HL-60/S4 (cell line): ENCODE results near the gene TNS3.

Source experiments
- in situ Hi-C: fragments of 300-500 bp; cut with MboI; formaldehyde crosslinking; loops from 2 replicates; pipeline ENCODE4 v1.14.3; 2022; ENCODE audit warnings: low sequenced_read_pairs

TNS3 gene

DNA sequence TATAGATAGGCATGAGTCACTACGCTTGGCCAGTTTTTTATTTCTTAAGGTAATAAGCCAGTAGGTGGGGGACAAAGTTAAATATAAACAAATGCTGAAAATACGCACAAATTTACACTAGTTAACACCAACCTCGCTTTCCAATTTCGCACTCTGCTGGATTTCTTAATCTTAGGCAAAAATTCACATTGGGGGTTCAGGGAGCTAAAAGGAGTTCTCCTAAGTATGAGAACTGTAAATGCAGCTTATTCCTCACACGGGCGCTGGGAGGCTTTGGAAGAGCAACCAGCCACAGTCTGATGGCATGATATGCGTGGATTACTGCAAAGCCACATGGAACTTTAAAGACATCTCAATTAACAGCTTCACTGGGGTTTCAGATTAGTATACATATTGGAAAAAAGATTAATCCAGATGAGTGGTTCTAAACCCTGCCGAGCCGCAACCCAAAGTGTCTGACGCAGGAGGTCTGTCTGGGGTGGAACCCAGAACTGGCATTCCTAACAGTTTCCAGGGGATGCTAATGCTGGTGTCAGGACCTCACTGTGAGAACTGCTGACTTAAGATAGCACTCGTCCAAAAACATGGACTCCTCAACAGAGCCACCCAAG, 16.2 kb downstream of the TNS3 start:
- in situ Hi-C loops: no loop called here

DNA sequence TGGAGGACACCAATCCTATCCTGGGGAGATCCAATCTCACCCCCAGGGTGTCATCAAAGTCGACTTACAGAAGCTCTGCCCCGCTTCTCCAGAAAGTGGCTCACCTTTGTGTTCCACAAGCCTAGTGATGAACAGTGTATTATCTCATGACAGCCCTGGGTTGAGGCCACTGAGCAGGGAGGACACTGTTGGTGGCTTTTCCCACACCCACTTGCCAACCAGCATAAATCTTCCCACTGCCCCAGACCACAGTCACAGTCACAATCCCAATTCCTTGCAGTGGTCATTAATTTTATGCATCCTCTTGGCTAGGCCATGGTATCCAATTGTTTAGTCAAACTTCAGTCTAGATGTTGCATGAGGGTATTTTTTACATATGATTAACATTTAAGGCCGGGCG, 18.4 kb downstream of the TNS3 start:
- in situ Hi-C loops: no loop called here

DNA sequence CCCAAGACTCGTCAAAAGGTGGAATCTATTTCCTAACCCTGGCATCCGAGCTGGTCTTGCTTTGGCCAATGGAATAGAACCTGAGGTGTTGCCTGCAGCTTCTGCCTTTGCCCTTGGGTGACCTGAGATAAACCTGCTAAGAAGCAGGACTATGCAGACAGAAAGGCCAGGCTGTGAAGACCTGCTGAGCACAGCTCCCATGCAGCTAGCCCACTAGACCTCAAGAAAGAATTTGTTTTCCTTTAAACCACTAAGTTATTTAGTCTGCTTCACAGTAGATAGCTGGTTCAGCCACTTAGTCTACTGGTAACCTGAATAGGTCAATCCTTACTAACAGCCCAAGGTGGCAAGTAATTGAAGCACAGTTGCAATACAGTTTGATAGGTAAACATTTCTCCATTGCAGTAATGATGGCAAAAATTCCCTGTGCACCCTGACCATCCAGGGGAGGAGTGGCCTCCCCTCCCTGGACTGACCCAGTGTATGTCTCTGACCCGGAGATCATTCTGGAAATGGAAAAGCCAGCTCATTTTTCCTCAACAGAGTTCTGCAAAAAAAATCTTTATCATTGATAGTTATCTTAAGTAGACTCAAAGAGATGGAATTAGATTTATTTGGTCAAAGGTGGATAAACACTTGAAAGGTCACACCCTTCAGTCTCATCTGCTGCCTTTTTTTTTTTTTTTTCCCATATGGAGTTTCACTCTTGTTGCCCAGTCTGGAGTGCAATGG, 20.0 kb downstream of the TNS3 start:
- in situ Hi-C loops: no loop called here

DNA sequence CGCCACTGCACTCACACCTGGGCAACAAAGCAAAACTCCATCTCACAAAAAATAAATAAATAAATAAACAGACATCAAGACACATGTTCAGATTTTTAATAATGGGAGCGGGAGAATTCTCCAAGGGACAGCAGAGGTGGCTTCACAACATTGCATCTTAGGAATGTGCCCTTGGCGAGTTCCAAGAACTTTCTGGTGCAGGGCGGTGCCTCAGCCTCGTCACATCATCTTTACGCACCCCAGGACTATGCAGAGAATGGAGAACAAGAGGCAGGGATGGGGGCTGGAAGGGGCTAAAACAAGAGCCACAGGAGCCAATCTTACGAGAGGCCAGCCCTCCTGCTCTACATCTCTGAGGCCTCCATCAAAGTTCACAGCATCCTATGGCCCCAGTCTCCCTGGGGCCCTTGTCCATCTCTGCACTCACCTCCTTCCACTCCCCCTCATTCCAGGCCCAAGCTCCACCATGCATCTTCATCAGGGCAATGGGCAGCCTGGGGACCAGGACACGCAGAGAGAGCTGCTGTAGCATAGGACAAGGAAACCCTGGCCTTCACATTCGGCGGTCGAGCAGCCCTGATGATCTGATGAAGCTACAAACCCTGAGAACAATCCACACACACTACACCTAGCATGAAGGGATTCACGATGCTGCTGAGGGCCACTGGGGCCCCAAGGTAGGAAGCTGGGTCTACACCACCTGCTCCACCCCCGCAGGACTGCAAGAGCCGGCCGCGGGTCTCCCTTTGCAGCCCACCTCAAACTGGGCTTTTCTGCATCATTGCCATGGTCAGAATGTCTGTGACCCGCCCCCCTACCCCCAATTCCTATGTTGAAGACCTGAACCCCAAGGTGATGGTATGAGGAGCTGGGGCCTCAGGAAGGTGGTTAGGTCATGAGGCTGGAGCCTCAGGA, 22.3 kb downstream of the TNS3 start:
- in situ Hi-C loops: no loop called here

DNA sequence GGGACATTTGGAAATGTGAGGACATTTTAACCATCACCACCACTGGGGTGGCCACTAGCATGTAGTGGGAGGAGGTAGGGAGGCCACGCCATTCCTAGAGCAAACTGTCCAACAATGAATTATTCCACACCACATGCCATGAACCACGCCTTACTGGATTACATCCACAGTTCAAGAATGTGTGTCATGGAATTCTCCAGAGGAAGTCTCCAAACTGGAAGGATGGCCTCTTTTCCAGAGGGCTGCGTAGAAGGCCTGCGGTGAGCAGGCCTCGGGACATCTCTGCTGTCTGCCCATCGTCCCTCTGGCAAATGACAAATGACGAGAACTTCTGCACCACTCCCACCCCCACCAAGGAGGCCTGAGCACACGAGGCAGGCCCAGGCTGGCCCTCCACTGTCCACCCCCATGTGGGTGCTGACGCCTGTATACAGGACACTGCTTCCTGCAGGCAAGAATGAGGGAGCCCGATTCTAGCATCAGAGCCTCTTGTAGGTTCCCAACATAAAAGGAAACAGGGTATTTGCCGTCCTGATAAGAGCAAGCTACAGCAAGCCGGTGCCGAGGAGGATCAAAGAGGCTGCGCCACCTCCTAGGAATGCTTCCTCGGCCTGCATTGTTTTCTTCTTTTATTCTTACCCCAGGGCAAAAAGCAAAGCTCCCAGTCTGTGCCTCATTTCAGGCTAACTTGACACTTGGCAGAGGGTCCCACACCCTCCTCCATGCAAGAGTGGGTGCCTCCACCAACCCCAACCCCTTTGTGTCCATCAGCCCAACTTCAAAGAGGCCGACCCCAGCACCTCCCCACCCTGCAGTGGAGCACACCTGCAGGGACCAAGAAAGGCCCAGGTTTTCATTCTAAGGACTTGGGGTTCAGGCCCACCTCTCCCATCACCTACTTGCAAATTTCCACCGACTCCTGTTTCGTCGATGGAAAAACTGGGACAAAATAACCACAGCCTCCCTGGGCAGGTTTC, 23.9 kb downstream of the TNS3 start:
- in situ Hi-C loops: no loop called here

DNA sequence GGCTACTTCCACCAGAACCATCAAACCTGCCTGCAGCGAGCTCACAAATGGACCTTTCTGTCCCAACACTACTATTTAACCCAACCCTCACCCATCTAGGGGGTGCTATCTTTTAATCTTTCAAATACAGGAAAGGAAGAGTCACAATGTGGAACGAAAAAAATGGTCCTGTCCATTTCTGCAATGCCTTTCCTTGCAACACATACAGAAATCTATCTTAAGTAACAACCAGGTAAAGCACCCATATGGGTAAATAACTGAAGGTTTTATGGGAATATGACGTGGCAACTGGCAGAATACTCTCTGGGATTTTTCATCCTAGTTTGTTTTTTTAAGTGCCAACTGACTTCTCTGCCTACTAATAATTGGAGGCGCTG, 24.6 kb downstream of the TNS3 start:
- in situ Hi-C loops: no loop called here

DNA sequence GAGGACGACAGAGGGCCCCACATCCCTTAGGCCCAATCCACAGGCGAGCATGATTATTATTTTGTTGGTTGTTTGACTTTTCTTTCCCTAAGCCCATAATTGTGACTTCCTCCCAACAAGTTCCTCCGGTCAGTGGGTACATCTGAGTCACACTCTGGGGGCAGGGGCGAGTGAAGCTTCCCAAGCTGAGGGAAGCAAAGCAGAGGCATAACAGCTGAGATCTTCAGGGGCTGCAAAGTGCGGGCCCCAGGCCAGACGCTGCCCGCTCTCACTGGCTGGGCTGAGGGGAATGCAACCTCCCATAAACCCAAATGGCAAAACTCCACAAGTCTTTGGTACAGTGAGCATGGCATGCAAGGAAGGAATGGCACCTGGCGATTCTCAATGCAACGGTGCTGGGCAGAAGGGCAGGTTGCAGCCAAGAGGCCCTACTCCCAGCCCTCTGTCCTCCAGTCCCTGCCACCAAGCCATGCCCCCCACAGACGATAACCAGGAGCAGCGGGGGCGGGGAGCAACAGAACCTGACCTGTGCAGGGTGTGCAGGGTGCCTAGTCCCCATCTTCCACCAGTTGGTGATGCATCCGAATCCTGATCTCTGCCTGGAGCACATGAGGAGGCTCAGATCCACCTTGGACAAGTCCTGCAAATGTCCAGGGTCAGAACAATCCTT, 25.3 kb downstream of the TNS3 start:
- in situ Hi-C loops: no loop called here

DNA sequence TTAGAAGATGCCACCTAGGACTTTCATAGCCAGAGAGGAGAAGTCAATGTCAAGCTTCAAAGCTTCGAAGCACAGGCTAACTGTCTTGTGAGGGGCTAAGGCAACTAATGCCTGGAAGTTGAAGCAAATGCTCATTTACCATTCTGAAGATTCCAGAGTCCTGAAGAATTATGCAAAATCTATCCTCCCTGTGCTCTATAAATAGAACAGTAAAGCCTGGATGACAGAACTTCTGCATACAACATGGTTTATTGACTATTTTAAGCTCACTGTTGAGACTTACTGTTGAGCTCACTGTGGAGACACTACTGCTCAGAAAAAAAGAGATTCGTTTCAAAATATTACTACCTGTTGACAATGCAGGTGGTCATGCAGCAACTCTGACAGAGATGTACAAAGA, 28.6 kb downstream of the TNS3 start:
- in situ Hi-C loops: no loop called here

DNA sequence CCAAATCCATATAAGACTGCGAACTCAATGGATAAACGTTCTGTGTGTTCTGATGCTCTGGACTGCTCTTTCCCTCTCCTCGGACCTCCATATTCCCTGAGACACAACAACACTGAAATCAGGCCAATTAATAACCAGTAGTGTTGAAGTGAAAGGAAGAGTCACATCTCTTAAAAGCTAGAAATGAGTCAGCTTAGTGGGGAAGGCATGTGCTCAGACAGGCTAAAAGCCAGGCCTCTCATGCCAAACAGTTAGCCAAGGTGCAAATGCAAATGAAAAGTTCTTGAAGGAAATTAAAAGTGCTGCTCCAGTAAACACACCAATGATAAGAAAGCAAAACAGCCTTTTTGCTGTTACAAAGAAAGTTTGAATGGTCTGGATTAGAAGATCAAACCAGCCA, 29.3 kb downstream of the TNS3 start:
- in situ Hi-C loops: no loop called here

DNA sequence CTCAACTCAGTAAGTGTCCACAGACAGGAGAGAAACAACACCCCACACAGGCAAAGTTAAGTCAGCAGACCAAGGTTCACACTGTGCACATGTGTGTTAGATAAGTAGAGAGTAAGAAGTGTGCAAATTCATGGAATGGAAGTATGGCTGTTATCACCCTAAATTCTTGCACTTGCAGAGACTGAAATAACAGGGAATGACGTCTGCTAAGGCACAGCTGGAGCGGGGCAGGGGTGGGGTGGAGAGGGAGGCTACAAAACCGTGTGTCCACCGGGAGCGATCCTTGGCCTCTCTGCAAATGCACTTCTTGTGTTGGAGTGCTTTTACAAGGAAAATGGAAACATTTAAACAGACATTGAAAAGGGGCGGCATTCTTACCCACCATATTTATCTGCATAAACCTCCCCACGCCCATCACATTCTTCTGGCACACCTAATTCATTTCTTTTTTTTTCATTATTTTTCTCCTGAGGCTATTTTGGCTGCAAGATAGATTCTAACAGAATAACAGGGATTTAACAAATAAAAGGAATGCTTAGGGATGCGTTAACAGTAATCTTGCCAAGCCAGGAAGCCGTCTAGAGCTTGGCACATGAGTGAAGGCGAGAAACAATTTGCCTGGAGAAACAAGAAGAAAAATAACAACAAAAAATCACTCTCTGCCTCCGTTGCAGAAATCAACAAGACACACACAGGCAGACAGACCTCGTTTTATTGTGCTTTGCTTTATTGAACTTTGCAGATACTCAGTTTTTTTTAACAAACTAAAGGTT, 30.1 kb downstream of the TNS3 start:
- in situ Hi-C loops: no loop called here

DNA sequence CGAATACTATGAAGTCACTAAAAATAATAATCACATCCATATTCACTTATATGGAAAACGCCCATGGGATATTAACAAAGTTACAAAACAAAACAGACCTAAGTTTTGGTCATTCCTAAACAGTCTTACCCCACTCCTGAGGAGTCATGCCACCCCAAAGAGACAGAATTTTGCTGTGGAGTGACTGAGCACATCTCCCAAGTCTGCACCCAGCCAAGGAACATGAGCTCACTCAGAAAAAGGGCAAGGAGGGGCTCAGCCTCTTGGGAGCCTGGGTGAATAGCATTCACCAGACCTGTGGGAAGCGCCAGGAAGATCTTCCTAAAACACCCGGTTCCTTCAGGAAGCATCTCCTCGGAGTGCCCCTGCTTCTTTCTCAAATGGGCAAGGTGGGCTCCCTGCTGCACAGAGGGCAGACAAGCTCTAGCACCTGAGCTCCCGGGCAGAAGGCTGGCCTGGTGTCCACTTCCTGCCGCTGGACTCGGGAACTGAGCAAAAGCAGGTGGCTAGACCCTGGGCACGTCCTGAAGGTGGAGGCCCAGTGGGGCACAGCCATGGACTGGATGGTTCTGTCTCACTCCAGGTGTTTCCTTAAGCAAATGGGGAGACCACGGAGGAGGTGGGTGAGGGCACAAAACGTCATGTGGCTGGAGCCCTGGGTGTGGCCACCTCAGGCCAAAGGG, 31.0 kb downstream of the TNS3 start:
- in situ Hi-C loops: no loop called here

DNA sequence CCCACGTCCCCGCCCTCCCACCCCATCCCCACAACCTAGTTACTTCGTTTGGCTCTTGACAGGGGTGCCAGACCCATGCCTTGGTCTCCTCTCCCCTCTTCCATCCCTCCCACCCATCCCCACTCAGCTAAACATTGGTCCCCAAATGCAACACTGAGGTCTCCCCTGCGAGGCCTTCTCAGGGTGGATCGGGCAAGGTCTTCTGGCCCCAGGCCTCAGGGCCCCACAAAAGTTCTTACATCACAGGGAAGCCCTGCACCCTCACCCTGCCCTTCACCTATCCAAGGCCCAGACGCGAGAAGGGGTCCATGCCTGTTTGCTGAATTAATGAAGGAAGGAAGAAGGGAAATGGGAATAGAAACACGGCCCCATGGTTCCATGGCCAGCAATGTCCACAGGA, 32.0 kb downstream of the TNS3 start:
- in situ Hi-C loops: no loop called here

DNA sequence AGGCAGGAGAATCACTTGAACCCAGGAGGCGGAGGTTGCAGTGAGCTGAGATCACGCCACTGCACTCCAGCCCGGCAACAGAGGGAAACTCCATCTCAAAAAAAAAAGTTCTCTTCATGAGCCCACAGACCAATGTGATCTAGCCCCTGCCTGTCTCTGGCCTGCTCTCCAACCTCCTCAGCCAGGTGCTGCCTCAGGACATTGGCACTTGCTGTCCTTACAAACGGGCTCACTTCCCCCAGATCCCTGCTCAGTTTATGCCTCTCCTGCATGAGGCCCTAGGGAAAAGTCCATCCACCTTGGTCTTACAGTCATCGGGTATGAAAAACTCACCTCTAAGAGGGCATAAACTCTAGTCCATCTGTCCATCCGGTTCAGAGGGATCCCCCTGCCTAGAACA, 32.5 kb downstream of the TNS3 start:
- in situ Hi-C loops: no loop called here

DNA sequence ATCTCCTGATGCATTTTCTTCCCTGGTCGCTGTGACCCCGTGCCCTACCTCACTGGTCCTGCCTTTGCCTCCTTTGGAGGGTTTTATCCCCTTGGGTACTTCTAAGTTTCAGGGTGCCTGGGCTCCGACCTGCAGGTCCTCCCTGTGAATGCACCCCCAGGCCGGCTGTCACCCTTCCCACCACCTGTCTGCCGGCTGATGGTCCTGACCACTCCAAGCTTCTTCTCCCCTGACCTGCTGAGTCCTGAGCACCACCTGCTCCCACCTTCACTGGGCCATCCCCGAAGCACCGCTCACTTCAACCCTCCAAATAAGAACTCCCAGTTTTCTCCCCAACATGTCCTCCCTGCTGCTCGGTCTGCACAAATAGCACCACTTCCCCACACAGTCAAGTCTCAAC, 33.4 kb downstream of the TNS3 start:
- in situ Hi-C loops: no loop called here

DNA sequence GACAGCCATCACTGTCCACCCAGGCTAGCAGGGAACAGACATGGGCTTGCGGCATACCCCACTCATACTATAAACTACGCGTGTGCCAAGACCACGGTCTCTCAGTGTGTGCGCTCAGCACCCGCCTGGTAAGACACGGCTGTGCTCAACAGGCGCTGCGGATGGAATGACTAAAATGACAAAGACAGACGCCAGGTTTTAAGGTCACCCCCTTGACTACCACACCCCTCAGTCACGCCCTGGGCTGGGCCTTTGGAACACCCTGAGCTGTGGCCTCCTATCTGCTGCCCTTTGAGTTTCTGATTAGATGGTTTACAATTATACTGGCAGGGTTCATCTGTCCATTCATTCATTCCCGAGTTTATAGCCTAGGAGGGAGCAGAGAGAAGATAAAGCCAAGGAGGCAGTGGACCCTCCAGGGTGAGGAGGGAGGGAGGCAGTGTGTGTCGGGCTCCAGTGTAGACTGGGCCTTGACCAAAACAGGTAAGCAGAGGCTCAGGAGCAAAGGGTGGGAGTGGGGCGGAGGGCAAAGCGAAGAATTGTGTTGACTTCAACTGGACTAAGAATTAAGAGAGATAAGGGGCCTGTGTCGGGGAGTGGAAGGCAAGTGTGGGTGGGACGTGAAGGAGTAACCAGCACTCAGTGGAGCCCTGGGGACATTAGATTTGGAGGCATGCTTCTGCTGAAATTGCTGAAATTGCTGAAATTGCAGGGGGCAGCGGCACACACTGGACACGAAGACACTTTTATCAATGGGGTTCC, 35.0 kb downstream of the TNS3 start:
- in situ Hi-C loops: no loop called here

DNA sequence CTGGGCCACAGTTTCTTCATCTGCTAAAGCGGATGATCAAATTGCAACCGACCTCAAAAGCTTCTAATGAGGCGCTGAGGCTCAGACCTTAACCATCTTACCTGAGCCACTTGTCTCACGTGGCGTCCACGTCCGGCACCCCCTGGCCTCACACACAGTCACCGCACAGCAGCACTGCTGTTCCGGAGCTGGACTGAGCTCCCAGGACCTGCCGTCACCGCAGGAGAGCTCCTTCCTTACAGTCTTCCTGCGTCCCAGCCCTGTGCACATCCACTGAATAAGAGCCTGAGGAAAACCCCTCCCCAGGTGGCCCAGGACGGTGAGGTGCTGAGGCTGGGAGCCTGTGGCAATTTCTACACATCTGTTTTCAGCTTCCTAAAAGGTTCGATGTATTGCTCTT, 35.7 kb downstream of the TNS3 start:
- in situ Hi-C loops: no loop called here

DNA sequence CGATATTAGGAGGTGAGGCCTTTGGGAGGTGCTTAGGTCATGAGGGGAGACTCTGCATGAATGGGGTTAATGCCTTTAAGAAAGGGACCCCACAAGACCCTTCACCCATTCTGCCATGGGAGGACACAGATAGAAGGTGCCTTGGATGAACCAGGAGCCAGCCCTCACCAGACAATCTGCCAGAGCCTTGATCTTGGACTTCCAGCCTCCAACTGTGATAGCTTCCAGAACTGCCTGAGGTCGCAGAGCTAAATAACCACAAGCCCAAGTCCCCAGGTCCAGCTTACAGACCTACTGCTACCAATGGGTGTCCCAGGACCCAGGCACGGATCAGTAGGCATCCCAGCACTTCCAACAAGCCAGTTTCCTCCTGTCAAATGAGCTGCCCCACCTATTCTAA, 37.5 kb downstream of the TNS3 start:
- in situ Hi-C loops: no loop called here

DNA sequence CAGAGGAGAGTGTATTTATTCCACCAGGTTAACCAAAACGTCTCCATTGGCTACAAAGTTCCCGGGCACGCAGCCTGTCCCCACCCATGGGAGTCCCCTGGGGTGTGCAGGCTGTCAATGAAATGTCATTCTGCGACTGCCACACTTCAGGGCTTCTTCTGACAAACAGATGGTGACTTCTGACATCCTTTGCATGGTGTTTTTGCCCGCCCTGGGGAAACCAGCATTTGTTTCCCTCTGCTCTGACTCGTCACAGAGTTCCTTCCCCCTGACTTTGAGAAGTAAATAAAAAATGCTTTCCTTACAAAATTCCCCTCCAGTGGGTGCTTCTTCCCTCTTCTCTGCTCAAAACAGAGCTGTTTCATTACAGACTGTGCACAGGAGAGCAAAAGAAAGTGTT, 38.2 kb downstream of the TNS3 start:
- in situ Hi-C loops: no loop called here
